Mesendoderm (in vitro differentiated cells): Measurements from ENCODE around the gene TDRD3.

Experiments
- DNase-seq: peaks from one replicate; pipeline ENCODE4 v3.0.0; 2013
- H2AK5ac ChIP-seq: 2 replicates; pipeline ENCODE4 v1.6.1; 2013; ENCODE audit warnings: low read length, inconsistent platforms
- H2BK120ac ChIP-seq: 2 replicates; pipeline ENCODE4 v1.6.1; 2013; ENCODE audit warnings: low read depth, mild to moderate bottlenecking, low read length, moderate library complexity, mixed read lengths
- H2BK15ac ChIP-seq: replicated peaks from 2 replicates; pipeline ENCODE4 v1.6.1; 2013; ENCODE audit warnings: low read depth, mild to moderate bottlenecking, moderate library complexity
- H2BK5ac ChIP-seq: 2 replicates; pipeline ENCODE4 v1.6.1; 2013; ENCODE audit warnings: low read length, inconsistent platforms
- H3K18ac ChIP-seq: 2 replicates; pipeline ENCODE4 v1.6.1; 2013; ENCODE audit warnings: mild to moderate bottlenecking, low read length, mixed read lengths
- H3K23ac ChIP-seq: one replicate; pipeline ENCODE4 v1.6.1; 2013; ENCODE audit warnings: low read length
- H3K27ac ChIP-seq: 2 replicates; pipeline ENCODE4 v1.5.1; 2013; ENCODE audit warnings: low read depth, mild to moderate bottlenecking, inconsistent platforms, low read length, moderate library complexity
- H3K27me3 ChIP-seq: 2 replicates; pipeline ENCODE4 v1.6.1; 2013; ENCODE audit warnings: low read length, control low read depth, mild to moderate bottlenecking, inconsistent platforms; ENCODE audit not compliant: insufficient read depth, poor library complexity
- H3K36me3 ChIP-seq: 2 replicates; pipeline ENCODE4 v1.6.1; 2013; ENCODE audit warnings: low read length, inconsistent platforms; ENCODE audit not compliant: control insufficient read depth, insufficient read depth
- H3K4ac ChIP-seq: one replicate; pipeline ENCODE4 v1.6.1; 2013; ENCODE audit warnings: low read depth, mild to moderate bottlenecking, low read length, moderate library complexity
- H3K4me1 ChIP-seq: 2 replicates; pipeline ENCODE4 v1.6.1; 2013; ENCODE audit warnings: low read depth, low read length, inconsistent platforms; ENCODE audit not compliant: control insufficient read depth
- H3K4me2 ChIP-seq: 2 replicates; pipeline ENCODE4 v1.6.1; 2013; ENCODE audit warnings: low read length
- H3K4me3 ChIP-seq: 2 replicates; pipeline ENCODE4 v1.5.1; 2013; ENCODE audit warnings: mild to moderate bottlenecking, low read length
- H3K56ac ChIP-seq: one replicate; pipeline ENCODE4 v1.6.1; 2013; ENCODE audit warnings: low read length
- H3K79me1 ChIP-seq: 2 replicates; pipeline ENCODE4 v1.6.1; 2013; ENCODE audit warnings: low read length, inconsistent platforms
- H3K79me2 ChIP-seq: 2 replicates; pipeline ENCODE4 v1.6.1; 2013; ENCODE audit warnings: mild to moderate bottlenecking, low read length; ENCODE audit not compliant: control insufficient read depth, insufficient read depth
- H3K9ac ChIP-seq: 2 replicates; pipeline ENCODE4 v1.6.1; 2013; ENCODE audit warnings: low read length, inconsistent platforms
- H4K5ac ChIP-seq: one replicate; pipeline ENCODE4 v1.6.1; 2013; ENCODE audit warnings: low read length
- H4K8ac ChIP-seq: one replicate; pipeline ENCODE4 v1.6.1; 2013; ENCODE audit warnings: low read depth, mild to moderate bottlenecking, control low read depth, low read length, moderate library complexity
- WGBS: extraction: QIAGEN DNeasy Blood & Tissue Kit; methylation state at CpG from one replicate; pipeline ENCODE4 v1.1.7; 2013; ENCODE audit warnings: low lambda C conversion rate, missing lambda C conversion rate; ENCODE audit not compliant: insufficient coverage; ENCODE audit errors: extremely low coverage; 5-methylcytosine and 5-hydroxymethylcytosine counted together

TDRD3 gene

GRCh38 chr13:60392131-60392530 is 4.9 kb upstream of the TDRD3 start:
- no peak overlapping the region for H2BK5ac ChIP-seq
- no peak overlapping the region for H4K8ac ChIP-seq
- no CpG with 5 or more reads among the region's 3 CpGs for WGBS
- no peak overlapping the region for H3K4ac ChIP-seq
- H3K18ac ChIP-seq, result no peak overlapping the region
- no peak overlapping the region for H2BK15ac ChIP-seq
- H3K9ac ChIP-seq, result no peak overlapping the region
- no peak for DNase-seq
- H2BK120ac ChIP-seq, result no peak overlapping the region
- H4K5ac ChIP-seq, result no peak overlapping the region
- no peak overlapping the region for H3K23ac ChIP-seq
- no peak overlapping the region for H3K56ac ChIP-seq
- H3K4me1 ChIP-seq, result no peaks in the 10 kb centered on the region
- no peak overlapping the region for H2AK5ac ChIP-seq
- H3K36me3 ChIP-seq, result no peaks in the 10 kb centered on the region
- no peak overlapping the region for H3K4me3 ChIP-seq
- H3K4me2 ChIP-seq, result no peak overlapping the region
- no peaks in the 10 kb centered on the region for H3K79me1 ChIP-seq
- H3K79me2 ChIP-seq, result no peaks in the 10 kb centered on the region
- H3K27me3 ChIP-seq, result no peaks in the 10 kb centered on the region
- H3K27ac ChIP-seq, result no peak overlapping the region

- no CpG with 5 or more reads among the region's 49 CpGs for WGBS
- H3K36me3 ChIP-seq, result no peaks in the 10 kb centered on the region
- peak overlapping the region; percentile 95 for H3K56ac ChIP-seq
- H3K4me1 ChIP-seq, result no peaks in the 10 kb centered on the region
- no peak overlapping the region for H2AK5ac ChIP-seq
- peak overlapping the region; percentile 99 for H3K4me2 ChIP-seq
- H3K23ac ChIP-seq, result peak overlapping the region; percentile 3
- H4K8ac ChIP-seq, result no peak overlapping the region
- peak overlapping the region; percentile 89 for H3K27ac ChIP-seq
- peaks cover 11% of the 10 kb centered on the region for H3K79me2 ChIP-seq
- H3K4ac ChIP-seq, result no peak overlapping the region
- H2BK120ac ChIP-seq, result no peak overlapping the region
- H3K79me1 ChIP-seq, result peaks cover 7% of the 10 kb centered on the region
- H3K27me3 ChIP-seq, result no peaks in the 10 kb centered on the region
- peak overlapping the region; percentile 97 for H3K9ac ChIP-seq
- peak overlapping the region; percentile 84 for H3K4me3 ChIP-seq
- peak; percentile 95 for DNase-seq
- H4K5ac ChIP-seq, result peak overlapping the region; percentile 68
- peak overlapping the region; percentile 71 for H2BK5ac ChIP-seq
- no peak overlapping the region for H2BK15ac ChIP-seq
- H3K18ac ChIP-seq, result peak overlapping the region; percentile 100
These were observed 843 bp upstream of the TDRD3 start for GRCh38 chr13:60395971-60396782.

GRCh38 chr13:60397704-60398378 is 821 bp downstream of the TDRD3 start:
- no peak overlapping the region for H2BK15ac ChIP-seq
- peaks cover 11% of the 10 kb centered on the region for H3K79me2 ChIP-seq
- no peaks in the 10 kb centered on the region for H3K4me1 ChIP-seq
- peak overlapping the region; percentile 100 for H3K18ac ChIP-seq
- peaks cover 7% of the 10 kb centered on the region for H3K79me1 ChIP-seq
- H4K5ac ChIP-seq, result no peak overlapping the region
- H4K8ac ChIP-seq, result no peak overlapping the region
- H3K9ac ChIP-seq, result peak overlapping the region; percentile 59
- DNase-seq, result peak; percentile 81
- no peak overlapping the region for H3K23ac ChIP-seq
- H3K4me3 ChIP-seq, result peak overlapping the region; percentile 84
- peak overlapping the region; percentile 23 for H3K4me2 ChIP-seq
- no peaks in the 10 kb centered on the region for H3K27me3 ChIP-seq
- H2AK5ac ChIP-seq, result no peak overlapping the region
- peak overlapping the region; percentile 93 for H3K56ac ChIP-seq
- peak overlapping the region; percentile 85 for H3K27ac ChIP-seq
- no CpG with 5 or more reads among the region's 43 CpGs for WGBS
- H2BK5ac ChIP-seq, result peak overlapping the region; percentile 52
- no peaks in the 10 kb centered on the region for H3K36me3 ChIP-seq
- H2BK120ac ChIP-seq, result peak overlapping the region; percentile 85
- H3K4ac ChIP-seq, result peak overlapping the region; percentile 98

GRCh38 chr13:60398379-60398891 is 1.4 kb downstream of the TDRD3 start:
- Histone ChIP-seq H2BK15ac (no peak overlapping the region), H2AK5ac (no peak overlapping the region), H3K36me3 (no peaks in the 10 kb centered on the region), H3K79me2 (peaks cover 11% of the 10 kb centered on the region), H3K18ac (peak overlapping the region; percentile 100), H3K27ac (no peak overlapping the region), H4K8ac (no peak overlapping the region), H3K4me2 (peak overlapping the region; percentile 23), H2BK120ac (no peak overlapping the region), H3K56ac (peak overlapping the region; percentile 93), H3K79me1 (peaks cover 7% of the 10 kb centered on the region), H2BK5ac (no peak overlapping the region), H3K4ac (peak overlapping the region; percentile 52), H4K5ac (no peak overlapping the region), H3K4me1 (no peaks in the 10 kb centered on the region), H3K4me3 (peak overlapping the region; percentile 84), H3K27me3 (no peaks in the 10 kb centered on the region), H3K9ac (peak overlapping the region; percentile 59), H3K23ac (no peak overlapping the region)
- no peak for DNase-seq
- WGBS, result no CpG with 5 or more reads among the region's 6 CpGs

- DNase-seq, result no peak
- H3K4me1 ChIP-seq, result no peaks in the 10 kb centered on the region
- H3K4ac ChIP-seq, result no peak overlapping the region
- peaks cover 11% of the 10 kb centered on the region for H3K79me2 ChIP-seq
- H3K36me3 ChIP-seq, result no peaks in the 10 kb centered on the region
- peaks cover 7% of the 10 kb centered on the region for H3K79me1 ChIP-seq
- H3K4me2 ChIP-seq, result no peak overlapping the region
- H2AK5ac ChIP-seq, result no peak overlapping the region
- no peak overlapping the region for H3K27ac ChIP-seq
- no peak overlapping the region for H3K18ac ChIP-seq
- no peaks in the 10 kb centered on the region for H3K27me3 ChIP-seq
- H3K9ac ChIP-seq, result peak overlapping the region; percentile 37
- H2BK15ac ChIP-seq, result no peak overlapping the region
- WGBS, result no CpG with 5 or more reads among the region's 6 CpGs
- no peak overlapping the region for H3K4me3 ChIP-seq
- no peak overlapping the region for H4K8ac ChIP-seq
- H3K23ac ChIP-seq, result no peak overlapping the region
- H4K5ac ChIP-seq, result no peak overlapping the region
- H2BK5ac ChIP-seq, result no peak overlapping the region
- peak overlapping the region; percentile 17 for H3K56ac ChIP-seq
- H2BK120ac ChIP-seq, result no peak overlapping the region
These were observed 2.0 kb downstream of the TDRD3 start for GRCh38 chr13:60398907-60399589.
